SK-N-MC (cell line): ENCODE measurements around the gene FGF14.

Experiments
- EZH2 ChIP-seq: fragments of 200-600 bp; sonication (generic); IDR thresholded peaks from one replicate; pipeline ENCODE4 v1.6.1; 2017; ENCODE audit warnings: antibody characterized with exemption
- FOXP2 ChIP-seq: optimal IDR thresholded peaks from 2 replicates; pipeline ENCODE3; 2011; ENCODE audit warnings: mild to moderate bottlenecking, moderate library complexity; ENCODE audit not compliant: insufficient read depth; ENCODE audit errors: extremely low read length, control extremely low read depth
- POLR2AphosphoS5 ChIP-seq: IDR thresholded peaks from 2 replicates; pipeline ENCODE4 v1.6.1; 2012; ENCODE audit warnings: mild to moderate bottlenecking, low read depth, low read length, borderline replicate concordance

GRCh38 chr13:102042746-102043145, 359.1 kb downstream of the FGF14 start:
- TF ChIP-seq POLR2AphosphoS5 (no peak), EZH2 (no peak), FOXP2 (no peak)
